ENCODE data around the gene KXD1.
"Not testable (repeated sequence)": the region's sequence is repeated elsewhere in the genome, so short reads cannot be mapped to it uniquely, and the experiment has no call there.

Gene KXD1, protein sequence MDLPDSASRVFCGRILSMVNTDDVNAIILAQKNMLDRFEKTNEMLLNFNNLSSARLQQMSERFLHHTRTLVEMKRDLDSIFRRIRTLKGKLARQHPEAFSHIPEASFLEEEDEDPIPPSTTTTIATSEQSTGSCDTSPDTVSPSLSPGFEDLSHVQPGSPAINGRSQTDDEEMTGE

DNA sequence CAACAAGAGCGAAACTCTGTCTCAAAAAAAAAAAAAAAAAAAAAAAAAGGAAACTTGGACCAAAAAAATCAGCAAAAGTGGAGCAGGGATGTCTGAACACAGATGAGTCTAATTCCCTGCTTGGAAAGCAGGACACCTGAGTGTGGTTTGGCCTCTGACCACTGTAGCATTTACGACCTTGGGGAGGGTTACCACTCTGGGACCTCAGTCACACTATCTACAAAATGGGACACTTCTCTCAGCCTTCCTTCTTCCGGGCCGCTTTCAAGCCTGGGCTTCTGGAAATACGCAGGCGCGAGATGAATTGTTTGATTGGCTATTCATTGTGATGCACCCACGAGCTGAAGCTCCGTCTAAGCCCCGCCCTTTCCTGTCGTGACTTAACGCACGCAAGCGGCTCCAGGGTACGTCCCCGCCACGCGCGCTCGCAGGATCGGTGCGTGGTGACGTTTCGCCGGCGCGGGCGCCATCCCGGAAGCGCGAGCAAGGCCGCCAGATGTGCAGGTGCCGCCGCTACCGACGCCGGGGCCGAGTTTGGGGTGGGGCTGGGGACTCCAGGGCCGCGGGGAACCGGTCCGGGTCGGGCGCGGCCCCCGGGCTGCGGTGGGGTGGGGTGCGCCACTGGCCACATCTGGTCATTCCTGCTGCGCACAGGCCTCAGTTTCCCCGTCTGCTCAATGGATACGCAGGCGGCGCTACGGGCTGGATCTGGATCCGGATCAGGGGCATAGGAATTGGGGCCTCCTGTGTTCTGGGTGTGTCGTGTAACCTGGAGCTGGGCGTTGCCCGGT lies at the start of gene KXD1:
TSS of gene KXD1 (plus strand) at position 460 of the 791 bp plus-strand sequence. CDS start 4,187 bp downstream, outside the sequence.
- peak; percentile 37 to 99 (median 93) for DNase-seq

DNA sequence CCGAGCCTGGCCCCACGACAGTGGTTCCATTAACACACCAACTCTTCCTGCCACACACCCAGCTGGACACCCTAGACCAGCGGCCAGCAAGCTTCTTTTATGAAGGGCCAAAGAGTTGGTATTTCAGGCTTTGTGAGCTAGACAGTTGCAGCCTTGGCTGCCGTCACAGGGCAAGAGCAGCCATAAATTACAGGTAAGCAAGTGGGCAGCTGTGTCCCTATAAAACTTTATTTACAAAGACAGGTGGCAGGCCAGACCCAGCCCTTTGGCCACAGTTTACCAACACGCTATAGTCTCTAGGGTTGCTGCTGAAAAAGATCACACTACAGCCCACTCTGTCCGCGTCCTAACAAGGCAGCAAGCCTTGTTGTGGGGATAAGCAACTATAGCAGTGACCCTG lies 49.1 kb upstream of the KXD1 start:
- no peak for DNase-seq

DNA sequence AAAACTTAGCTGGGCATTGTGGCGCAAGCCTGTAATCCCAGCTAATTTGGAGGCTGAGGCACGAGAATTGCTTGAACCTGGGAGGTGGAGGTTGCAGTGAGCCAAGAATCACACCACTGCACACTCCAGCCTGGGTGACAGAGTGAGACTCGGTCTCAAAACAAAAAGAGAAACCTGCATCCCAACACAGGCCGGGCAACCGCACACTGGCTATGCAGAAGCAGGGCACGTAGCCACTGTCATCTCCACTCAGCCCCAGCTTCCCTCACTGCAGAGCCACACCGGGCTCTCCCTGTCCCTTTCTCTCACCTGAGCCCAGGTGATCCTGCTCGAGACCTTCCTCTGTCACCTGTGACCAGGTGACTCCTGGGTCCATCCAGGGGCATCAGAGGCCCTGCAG lies 47.5 kb upstream of the KXD1 start:
- DNase-seq = no peak

DNA sequence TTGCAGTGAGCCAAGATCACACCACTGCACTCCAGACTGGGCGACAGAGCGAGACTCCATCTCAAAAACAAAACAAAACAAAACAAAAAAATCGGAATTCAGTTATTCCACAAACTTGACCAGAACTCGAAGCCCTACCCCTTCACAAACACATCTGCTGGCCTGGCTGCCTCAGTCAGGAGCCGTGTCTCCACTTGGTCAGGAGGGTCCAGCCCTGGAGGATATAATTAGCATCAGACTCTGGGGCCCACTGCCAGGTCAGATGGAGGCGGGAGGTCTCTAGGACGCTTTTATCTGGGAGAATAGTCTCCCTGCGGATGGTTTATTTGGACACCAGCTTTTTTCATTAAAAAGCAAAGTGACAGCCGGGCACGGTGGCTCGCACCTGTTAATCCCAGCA lies 43.8 kb upstream of the KXD1 start:
- DNase-seq = no peak

DNA sequence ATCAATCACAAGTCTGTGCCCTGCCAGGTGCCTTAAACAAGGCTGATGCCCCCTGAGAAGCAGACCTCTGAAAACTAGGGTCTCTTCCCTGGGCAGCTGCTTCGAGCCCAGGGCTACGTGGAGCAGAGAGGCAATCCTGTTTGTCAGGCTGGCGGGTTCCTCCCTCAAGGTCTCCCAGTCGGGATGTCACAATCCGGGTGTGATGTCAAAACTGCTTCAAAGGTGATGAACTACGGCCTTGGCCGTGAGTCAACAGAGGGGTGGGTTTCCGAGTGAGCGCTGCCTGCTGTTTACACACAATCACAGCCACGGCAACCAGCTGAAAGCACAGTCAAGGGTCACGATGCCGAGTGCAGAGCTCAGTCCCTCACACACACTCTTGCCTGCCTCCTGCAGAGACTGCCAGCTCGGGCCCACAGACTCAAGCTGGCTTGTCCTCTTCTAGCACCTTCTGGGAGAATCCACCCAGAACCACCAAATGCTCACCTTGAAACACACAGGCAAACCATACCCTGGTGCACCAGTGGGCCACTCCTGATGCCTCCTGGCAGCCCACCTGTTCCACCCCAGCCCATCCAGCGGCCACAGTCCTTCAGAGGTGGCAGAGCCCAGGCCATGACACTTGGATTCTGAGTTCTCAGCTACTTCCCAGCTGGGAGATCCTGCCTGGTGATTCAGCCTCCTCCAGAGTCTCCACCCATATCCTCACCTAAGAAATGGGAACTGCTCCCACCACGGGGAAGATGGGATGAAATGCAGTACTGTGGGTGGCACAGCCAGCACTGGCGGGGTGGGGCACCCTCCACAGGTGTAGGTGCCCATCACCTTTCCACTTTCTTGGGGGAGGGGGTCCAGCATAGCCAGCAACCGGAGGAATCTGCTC lies 42.6 kb upstream of the KXD1 start:
- peak in 8 of 56 donors; percentile 8 to 45 (median 24) for DNase-seq

DNA sequence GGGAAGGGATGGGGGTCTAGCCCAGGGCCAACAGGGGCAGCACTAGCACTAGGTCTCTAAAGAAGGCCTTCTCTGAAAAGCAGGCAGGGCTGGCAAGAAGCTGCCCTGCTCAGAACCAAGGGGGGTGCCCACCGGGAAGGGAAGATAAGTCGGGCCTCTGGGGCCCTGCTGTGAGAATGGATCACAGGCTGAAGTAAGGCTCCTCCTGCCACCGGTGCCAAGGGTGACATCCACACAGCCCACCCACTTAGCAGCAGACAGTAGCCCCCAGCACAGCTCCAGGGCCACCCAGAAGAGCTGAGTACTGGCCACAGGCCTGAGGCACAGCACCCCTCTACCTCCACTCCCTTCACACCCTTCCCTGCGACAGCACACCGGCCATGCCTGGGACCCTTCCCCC lies 41.7 kb upstream of the KXD1 start:
- DNase-seq = no peak

DNA sequence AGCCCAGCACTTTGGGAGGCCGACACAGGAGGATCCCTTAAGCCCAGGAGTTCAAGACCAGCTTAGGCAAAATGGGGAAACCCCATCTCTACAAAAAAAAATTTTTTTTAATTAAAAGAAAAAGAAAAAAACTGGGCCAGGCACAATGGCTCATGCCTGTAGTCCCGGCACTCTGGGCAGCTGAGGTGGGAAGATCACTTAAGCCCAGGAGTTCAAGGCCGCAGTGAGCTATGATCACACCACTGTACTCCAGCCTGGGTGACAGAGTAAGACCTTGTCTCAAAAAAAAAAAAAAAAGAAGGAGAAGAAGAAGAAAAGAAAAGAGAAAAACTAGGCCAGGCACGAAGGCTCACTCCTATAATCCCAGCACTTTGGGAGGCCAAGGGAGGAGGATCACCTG lies 40.1 kb upstream of the KXD1 start:
- DNase-seq = no peak

DNA sequence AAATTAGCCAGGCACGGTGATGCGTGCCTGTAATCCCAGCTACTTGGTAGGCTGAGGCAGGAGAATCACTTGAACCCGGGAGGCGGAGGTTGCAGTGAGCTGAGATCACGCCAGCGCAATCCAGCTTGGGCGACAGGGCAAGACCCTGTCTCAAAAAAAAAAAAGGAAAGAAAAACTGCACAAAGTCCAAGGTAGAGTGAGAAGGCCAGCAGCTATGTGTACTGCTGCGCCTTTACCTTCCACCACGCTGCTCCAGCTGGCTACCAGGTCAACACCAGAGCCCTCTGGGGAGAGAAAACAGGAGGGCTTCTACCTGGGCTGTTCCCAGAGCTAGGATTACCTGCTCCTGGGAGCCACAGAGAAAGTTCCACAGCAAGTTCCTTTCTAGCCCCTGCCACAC lies 39.0 kb upstream of the KXD1 start:
- DNase-seq = no peak

DNA sequence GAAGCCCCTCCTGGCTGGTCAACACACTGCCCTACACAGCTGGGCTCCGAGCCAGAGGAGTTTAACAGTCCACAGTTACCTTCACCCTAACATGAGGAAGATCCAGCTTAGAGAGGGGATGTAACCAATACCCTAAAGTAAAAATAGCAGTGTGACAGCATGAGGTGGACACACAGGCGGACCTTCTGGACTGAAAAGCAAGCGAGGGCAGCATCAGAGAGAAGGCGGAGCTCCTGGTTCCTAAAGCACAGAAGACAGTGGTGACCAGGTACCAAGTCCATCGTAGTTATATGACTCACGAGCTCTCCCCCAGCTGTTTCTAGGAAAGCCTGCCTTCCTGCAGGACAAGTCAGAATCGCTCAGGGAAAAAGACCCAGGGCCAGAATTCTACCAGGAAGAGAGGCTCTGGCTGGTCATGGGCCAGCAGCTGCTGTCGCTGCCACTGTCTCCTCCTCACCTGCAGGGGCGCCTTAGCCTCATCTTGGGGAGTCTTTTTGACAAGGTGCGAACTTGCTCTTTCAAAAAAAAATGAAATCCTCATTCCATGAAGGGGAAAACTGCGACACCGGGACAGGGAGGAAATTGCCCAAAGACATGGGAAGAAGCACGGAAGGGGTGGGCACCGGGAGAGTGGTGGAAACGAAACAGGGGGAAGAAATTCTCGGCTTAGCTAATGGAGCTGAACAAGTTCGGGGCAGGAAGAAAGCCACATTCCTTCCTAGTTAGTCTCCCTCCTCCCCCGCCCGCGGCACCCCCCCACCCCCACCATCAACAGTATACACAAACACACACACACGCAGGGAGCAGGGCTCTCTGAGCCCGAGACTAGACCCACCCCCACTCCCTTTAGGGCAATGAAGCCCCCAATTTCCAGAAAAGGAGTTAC lies 37.5 kb upstream of the KXD1 start:
- DNase-seq = peak in 28 of 56 donors; percentile 6 to 57 (median 34)

DNA sequence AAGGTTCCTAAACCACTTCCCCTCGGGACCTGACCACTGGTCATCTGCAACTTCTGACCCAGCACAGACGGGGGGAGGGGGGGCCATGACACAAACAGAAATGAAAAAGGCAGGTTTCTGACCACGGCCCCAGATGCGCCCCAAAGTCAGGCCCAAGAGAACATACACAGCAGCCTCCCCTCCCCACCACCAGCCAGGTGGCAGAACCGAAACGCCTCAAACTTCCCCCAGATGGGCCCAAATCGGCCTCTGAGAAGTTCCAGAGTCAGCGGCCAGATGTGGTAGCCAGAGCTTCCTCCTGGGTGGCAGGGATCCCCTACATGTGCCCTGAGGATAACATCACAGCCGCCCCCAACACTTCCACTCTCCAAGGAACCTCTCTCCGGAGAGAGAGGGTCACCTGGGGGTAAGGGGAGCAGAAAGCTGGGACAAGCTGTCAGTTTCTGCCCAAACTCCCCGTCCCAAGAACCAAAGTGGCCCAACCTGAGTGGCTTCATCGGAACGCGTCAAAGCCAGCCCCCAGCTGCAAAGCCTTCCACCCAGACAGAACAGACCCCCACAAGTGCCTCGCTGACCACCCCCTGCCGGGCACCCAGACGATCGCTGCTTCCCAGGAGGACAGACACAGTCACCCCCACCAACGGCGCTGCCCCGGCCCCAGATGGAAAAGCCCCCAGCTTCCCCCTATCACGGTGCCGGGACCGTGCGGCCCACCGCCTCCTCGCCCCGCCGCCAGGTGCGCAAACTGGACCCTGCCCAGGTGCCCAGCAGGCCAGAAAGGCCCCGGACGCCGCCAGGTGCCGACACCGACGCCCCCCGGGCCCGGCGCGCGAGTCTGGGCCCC lies 36.6 kb upstream of the KXD1 start:
- peak in 11 of 56 donors; percentile 18 to 53 (median 41) for DNase-seq

DNA sequence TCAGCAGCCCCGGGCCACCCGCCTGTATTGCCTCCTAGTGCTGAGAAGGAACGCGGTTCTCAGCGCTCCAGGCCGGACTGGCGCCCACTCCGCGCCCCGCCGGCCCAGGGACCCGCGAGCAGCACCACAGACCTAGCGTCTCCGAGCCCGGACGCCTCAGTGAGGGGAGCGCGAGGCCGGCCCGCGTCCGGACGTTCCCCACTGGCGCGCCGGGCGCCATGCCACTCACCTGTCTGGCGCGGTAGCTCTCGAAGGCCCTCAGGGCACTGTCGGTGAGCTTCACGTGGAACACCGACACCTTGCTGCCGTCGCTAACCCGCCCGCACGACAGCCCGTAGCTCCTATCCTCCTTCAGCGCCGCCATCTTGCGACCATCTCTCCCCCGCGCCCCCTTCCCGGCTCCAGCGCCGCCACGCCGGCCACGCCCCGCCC lies 36.0 kb upstream of the KXD1 start, which contains the start of gene ELL:
TSS of gene ELL (minus strand) at position 379 of the 432 bp plus-strand sequence. CDS start at position 364, 15 bp downstream.
- DNase-seq = peak in 1 of 56 donors; percentile 58

DNA sequence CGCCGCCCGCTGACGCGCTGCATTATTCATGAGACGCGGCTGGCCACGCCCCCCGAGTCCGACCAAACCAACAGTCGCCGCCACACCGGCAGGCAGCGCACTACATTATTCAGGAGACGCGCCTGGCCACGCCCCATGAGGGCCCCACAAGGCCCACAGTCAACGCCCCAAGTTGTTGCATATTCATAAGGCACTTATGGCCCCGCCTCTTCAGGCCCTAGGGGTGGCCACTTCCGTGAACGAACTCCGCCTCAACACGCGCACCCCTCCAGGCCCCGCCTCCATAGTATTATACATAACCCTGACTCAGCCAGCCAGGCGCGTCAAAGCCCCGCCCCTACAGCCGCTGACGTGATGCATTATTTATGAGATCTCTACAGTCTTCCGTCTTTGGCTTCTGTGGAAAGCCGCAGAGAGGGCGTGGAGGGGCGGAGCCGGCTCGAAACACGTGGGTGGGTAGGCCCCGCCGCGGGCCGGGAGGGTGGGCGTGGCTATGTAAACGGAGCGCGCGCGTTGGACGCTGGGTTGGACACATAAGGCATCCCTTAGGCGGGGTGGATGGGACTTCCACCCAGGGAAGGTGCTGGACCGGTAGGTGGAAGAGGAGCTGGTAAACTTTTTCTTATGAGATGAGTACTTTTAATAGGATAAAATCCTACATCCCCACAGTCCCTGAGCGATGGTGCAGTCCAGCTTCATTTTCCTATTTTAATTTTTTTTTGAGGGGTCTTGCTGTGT lies 35.4 kb upstream of the KXD1 start:
- peak; percentile 78 to 100 (median 100) for DNase-seq

DNA sequence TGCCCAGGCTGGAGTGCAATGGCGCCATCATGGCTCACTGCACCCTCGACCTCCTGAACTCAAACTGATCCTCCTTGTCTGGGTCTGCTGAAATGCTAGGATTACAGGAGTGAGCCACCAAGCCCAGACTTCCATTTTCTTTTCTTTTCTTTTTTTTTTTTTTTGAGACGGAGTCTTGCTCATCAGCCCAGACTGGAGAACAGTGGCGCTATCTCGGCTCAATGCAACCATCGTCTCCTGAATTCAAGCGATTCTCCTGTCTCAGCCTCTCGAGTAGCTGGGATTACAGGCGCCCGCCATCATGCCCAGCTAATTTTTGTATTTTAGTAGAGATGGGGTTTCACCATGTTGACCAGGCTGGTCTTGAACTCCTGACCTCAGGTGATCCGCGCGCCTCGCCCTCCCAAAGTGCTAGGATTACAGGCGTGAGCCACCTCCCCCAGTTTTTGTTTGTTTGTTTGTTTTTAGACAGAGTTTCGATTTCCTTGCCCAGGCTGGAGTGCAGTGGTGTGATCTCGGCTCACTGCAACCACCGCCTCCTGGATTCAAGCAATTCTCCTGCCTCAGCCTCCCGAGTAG lies 34.7 kb upstream of the KXD1 start:
- DNase-seq = not testable (repeated sequence)

DNA sequence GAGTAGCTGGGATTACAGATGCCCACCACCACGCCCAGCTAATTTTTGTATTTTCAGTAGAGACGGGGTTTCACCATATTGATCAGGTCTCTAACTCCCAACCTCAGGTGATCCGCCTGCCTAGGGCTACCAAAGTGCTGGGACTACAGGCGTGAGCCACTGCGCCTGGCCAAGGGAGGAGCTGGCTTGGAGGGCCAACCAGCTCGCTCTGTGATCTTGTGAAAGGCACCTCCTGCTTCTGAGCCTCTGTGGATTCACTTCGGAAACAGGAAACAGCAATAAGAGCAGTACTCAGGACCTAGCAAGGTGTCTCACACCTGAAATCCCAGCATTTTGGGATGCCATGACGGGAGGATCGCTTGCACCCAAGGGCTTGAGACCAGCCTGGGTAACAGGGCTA lies 33.8 kb upstream of the KXD1 start:
- DNase-seq = no peak

DNA sequence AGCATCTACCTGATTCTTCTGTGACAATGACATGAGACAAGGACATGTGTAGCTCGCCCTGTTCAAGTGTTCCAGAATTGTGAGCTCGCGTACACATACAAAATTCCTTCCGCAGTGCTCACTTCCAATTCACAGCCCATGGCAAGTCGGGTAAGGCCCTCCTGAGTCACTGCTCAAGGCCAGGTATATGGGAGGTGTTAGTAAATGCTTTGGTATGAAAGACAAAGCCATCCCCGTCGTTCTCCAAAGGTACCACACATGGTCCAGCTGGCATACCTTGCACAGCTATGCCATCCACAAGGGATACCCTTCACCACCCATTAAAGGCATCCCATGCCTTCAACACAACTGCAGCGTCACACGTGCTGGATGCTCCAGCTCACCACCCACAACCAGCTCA lies 31.4 kb upstream of the KXD1 start:
- DNase-seq = no peak

DNA sequence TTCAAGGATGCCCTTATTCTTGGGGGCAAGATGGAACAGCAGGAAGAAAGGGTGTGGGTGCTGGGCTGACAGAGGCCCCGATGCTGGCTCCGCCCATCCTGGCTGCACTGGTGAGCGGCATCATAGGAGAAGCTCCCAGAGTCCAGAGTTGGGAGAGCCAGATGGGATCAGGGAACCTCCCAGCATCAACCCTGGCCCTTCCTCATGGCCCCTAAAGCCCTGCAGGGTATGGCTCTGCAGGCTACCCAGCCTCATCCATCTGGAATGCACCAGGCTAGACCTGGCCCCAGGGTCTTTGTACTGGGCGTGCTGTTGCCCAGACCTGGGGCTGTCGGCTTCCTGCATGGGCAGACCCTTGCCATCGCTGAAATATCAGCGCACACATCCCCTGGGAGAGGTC lies 27.9 kb upstream of the KXD1 start:
- DNase-seq = no peak

DNA sequence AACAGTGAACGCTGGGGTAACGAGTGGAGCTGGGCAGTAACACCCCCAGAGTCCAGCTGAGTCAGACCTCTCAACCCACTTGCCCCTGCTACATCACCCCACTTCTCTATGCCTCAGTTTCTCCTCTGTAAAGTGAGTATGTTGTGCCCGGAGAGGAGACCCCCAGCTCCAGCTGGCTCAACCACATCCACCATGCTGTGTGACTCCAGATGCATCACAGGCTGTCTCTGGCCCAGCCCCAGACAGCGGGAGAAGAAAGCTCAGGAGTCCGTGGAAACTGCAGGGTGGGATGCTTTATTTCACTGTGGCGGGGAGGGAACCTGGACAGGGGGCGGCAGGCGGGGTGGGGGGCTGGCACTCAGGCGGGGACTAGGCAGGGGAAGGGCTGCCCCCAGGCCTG lies 26.2 kb upstream of the KXD1 start:
- DNase-seq = no peak

DNA sequence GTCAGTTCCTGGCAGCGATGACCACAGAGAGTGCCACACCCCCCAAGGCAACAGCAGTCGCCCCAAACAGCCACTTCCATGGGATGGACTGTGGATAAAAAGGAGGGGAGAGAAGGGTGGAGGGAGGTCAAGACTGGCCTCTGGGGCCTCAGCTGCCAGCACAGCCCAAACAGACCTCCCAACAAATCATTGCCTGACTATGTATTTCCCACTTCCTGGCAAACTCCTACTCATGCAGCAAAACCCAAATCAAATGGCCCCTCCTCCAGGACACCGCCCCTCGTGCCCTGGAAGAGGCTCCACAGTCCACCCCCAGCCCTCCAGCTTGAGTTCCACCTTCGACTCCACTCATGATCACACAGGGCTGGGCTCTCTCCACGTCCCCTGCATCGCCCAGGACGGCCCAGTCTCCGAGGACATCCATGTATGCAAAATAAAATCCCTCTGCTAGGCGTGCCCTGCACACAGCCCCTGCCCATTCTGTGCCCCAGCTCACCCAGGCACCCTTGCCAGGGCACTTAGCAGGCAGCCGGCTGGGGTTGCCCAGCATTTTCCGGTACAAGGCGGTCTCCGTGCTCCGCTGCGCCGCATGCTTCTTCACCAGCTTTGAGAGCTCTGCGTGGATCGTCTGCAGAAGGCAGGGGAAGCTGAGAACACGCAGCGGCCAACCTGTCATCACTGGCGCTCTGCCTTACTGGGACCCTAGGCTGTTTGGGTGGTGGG lies 25.3 kb upstream of the KXD1 start:
- DNase-seq = no peak

Data from nucleus accumbens (tissue), 56 donors.